Gastrocnemius medialis (tissue), 4 donors: ENCODE data around the gene RCL1.

Experiments
- CTCF ChIP-seq, 5 experiments: fragments of 450-650 bp in 3 of 5; fragments of 200-600 bp in 2 of 5; sonication (generic) in 2 of 5; IDR thresholded peaks in 4 of 5; conservative IDR thresholded peaks in 1 of 5; 1 replicate in 4 of 5; 2 replicates in 1 of 5; pipeline ENCODE4 v1.5.1; 2016 to 2019; ENCODE audit warnings: antibody characterized with exemption in 5 of 5, mild to moderate bottlenecking in 3 of 5, moderate library complexity in 3 of 5
- POLR2A ChIP-seq, 2 donors: fragments of 450-650 bp; IDR thresholded peaks; one replicate each; pipeline ENCODE4 v1.6.1; 2017; ENCODE audit warnings: antibody characterized with exemption in 2 of 2, mild to moderate bottlenecking in 2 of 2, moderate library complexity in 2 of 2

- TF ChIP-seq CTCF (IDR thresholded peaks at IDR 0.05 in 4 of 5, conservative IDR thresholded peaks at IDR 0.05 in 1 of 5) (no peak), POLR2A (IDR thresholded peaks at IDR 0.05) (no peak)
Observed at GRCh38 chr9:4746278-4747030, 46.3 kb upstream of the RCL1 start.
